ENCODE data around the gene FUBP3.
"Not testable (repeated sequence)": the region's sequence is repeated elsewhere in the genome, so short reads cannot be mapped to it uniquely, and the experiment has no call there.

FUBP3 gene

DNA sequence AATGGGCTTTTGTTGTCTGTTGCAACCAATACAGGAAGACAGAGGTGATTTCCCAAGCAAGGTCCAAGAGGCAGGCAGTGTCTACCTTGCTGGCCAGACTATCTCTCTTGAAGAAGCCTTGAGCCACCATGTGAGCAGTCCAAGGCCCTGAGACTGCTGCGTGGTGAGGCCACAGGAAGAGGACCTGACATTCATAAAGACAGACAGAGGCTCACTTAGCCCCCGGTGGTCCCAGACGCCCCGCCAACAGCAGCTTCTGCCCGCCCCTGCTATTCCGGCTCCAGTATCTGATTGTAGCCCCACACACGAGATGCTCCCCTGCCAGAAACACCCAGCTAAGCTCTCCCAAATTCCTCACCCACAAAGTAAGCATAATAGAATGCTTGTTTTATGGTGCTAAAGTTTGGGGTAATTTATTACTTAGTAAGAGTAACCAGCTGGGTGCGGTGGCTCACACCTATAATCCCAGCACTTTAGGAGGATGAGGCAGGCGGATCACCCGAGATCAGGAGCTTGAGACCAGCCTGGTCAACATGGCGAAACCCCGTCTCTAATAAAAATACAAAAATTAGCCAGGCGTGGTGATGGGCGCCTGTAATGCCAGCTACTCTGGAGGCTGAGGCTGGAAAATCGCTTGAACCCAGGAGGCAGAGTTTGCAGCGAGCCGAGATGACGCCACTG lies 22.8 kb upstream of the FUBP3 start:
- DNase-seq (ENCODE audit: low spot score) = no peak

DNA sequence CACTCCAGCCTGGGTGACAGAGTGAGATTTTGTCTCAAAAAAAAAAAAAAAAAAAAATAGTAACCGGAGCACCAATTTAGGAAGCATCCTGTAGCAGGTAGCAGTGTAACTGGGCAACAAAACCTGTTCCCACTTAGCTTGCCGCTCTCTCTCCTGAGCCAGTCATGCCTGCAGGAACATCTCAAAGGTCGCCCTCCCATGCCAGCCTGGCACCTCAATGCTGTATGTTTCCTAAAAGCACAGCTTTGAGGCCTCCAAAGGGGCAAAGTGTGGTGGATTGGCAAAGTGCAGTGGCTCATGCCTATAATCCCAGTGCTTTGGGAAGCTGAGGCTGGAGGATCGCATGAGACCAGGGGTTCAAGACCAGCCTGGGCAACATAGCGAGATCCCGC lies 22.3 kb upstream of the FUBP3 start:
- DNase-seq (ENCODE audit: low spot score) = no peak

DNA sequence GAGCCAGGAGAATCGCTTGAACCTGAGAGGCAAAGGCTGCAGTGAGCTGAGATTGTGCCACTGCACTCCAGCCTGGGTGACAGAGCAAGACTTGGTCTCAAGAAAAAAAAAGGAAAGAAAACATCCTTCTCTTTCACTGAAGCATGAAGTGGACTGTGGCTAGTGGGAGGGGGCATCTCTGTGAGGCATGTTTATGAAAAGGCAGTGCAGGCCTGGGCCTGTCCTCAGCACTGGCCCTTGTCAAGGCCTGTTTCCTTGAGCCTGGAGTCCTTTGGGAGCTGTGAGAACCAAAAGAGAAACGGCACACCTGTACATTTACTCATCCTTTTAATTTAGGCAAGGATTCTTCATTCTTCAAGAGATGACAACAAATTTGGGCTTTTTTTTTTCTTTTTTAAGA lies 18.3 kb upstream of the FUBP3 start:
- no peak for DNase-seq (ENCODE audit: low spot score)

DNA sequence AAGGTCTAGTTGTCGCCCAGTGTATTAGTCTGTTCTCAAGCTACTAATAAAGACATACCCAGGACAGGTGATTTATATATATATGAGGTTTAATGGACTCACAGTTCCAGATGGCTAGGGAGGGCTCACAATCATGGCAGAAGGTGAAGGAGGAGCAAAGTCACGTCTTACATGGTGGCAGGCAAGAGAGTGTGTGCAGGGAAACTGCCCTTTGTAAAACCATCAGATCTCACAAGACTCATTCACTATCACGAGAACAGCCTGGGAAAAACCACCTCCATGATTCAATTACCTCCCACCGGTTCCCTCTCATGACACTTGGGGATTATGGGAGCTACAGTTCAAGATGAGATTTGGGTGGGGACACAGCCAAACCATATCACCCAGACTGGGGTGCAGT lies 16.9 kb upstream of the FUBP3 start:
- not testable (repeated sequence) for DNase-seq (ENCODE audit: low spot score)

DNA sequence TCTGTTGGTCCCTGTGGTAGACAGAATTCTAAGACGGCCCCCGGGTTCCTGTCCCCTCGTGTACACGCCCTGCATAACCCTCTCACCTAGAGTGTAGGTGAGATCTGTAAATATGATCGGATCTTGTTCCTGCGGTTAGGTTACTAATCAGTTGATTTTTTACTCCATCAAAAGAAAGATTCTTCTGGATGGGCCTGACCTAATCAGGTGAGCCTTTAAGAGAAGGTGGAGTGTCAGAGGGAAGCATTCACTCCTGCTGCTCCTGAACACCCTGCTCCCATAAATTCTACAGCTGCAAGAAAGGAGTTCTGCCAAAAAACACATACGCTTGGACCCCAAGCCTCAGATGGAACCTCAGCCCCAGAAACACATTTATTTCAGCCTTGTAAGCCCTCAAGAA lies 15.6 kb upstream of the FUBP3 start:
- DNase-seq (ENCODE audit: low spot score) = no peak

DNA sequence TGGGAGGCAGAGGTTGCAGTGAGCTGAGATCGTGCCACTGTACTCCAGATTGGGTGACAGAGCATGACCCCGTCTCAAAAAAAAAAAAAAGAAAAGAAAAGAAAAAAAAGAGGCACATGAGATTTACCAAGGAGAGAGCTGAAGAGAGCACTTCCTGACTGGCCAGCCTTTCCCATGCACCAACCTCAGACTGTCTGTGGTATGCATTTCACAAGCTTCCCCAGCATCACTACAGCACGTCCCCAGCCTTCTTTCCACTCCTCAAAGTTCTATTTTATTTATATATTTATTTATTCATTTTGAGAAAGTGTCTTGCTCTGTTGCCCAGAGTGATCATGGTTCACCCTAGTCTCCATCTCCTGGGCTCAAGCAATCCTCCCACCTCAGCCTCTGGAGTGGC lies 13.6 kb upstream of the FUBP3 start:
- no peak for DNase-seq (ENCODE audit: low spot score)

DNA sequence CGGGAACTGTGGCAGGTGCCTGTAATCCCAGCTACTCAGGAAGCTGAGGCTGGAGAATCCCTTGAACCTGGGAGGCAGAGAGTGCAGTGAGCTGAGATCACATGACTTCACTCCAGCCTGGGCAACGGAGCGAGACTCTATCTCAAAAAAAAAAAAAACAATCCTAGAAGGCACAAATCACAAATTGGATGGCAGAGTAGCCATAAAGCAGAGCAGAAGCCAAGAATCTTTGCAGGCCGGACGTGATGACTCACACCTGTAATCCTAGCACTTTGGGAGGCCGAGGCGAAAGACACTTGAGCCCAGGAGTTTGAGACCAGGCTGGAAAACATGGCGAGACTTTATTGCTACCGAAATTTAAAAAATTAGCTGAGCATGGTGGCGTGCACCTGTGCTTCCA lies 9.2 kb upstream of the FUBP3 start:
- no peak for DNase-seq (ENCODE audit: low spot score)

DNA sequence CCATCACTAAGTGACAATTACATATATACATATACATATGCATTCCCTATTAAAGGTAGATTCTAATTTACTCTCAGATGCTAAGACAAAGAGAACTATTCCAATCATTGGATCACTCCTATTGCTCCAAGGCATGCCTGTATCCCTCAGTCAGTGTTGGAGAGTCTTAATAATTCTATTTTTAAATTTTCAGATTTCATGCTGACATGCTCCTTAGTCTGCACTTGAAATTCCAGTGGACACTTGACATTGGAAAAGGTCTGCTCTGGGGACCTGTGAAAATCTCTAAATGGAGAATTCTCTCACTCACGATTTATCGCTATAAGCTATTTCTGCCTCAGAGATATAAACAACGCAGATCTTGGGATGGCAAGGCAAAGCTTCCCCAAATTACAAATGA lies 3.9 kb upstream of the FUBP3 start:
- DNase-seq (ENCODE audit: low spot score) = no peak

DNA sequence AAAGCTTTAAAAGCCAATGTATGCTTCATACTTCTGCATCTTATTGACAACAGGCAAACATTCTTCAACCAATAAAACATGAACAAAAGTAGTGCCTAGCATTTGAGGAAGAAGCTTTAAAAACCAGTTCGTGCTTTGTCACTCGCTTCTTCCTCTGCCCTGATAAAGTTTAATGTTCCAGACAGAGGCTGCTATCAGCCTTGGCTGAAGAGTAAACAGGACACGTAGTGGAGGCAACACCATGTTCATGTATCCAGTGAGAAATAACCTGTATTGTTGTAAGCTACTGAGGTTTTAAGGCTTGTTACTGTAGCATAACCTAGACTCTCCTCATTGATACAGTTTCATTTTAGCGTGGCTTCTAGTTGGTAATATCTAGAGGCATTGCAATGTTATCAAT lies 3.2 kb upstream of the FUBP3 start:
- DNase-seq (ENCODE audit: low spot score) = no peak

DNA sequence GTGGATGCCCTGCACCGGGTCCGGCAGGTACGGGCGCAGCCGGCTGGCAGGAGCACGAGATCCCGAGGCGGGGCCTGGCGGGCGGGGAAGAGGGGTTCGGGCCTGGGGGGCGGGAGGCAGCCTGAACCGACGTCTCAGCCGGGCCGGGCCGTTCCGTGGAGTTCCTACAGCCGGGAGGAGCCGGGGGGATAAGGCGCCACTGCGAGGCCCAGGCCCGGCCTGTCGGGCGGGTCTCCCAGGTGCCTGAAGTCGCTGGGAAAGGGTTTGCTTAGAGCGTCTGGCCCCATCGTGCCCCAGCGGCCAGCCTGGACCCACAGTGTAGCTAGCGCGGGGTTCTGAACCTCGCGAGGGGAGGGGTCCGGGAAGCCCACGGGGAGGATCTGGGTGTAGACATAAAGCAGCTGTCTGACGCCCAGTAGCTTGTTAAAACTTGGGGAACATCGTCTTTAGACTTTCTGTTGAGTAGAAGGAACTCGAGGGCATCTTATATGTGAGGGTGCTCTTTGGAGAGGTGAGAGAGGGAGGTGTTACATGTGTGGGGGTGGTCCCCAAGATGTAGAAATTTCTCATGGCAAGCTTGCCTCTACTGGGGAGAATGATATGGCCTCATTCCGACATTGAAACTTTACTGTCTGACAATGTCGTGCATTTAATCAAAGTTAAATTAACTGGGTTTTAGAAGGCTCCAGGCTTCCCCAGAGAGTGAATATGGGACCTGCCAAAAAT lies 524 bp downstream of the FUBP3 start:
- DNase-seq (ENCODE audit: low spot score) = no peak

DNA sequence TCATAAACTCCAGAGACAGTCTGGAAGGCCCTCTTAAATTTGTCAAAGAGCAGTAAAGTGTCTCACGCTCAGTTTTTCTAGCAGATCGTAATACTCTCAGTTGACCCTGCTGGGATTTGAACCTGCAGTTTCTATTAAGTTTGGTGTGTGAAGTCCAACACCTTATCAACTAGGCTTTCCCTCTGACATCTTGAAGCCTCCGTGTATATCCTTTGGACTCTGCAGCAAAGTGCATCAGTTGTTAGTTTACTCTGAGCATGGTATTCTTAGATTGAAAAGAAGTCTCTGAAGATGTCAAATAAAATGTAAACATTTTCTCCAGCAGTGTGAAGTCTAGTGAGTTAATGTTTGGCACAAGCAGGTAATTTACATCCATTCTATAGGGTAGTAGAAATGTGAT lies 2.4 kb downstream of the FUBP3 start:
- no peak for DNase-seq (ENCODE audit: low spot score)

DNA sequence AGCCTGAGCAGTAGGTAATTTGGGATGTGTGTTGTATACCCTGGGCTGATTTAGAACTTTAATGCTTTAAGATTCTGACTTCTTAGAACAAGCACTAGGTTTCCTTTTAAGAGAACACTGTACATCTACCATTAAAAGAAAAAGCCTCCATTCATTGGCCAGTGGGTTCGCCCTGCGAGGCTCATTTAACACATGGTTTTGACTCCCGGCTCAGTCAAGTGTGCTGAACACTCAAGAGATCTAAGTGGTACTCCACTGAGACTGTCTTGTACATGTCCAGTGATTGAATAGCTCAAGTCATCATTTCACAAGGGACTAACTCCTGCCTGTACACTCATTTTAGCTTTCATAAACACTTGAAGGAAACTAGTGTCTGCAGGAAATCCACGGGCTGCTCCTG lies 3.9 kb downstream of the FUBP3 start:
- DNase-seq (ENCODE audit: low spot score) = no peak

DNA sequence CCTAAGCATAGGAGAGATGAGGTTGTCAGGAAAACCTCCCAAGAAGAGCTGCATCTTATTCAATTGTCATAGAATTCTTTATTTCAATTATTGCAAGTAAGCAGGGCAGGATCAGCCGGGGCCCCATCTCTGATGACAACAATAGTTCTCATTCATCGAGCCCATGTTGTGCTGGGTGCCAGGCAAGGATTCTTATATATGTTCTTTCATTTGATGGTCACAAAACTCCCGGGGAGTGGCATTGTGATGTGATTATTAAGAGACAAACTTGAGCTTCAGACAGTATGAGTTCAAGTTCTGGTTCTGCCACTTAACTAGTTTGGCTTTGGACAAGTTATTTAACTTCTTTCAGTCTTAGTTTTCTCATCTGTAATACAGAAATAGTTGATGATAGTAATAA lies 8.5 kb downstream of the FUBP3 start:
- no peak for DNase-seq (ENCODE audit: low spot score)

DNA sequence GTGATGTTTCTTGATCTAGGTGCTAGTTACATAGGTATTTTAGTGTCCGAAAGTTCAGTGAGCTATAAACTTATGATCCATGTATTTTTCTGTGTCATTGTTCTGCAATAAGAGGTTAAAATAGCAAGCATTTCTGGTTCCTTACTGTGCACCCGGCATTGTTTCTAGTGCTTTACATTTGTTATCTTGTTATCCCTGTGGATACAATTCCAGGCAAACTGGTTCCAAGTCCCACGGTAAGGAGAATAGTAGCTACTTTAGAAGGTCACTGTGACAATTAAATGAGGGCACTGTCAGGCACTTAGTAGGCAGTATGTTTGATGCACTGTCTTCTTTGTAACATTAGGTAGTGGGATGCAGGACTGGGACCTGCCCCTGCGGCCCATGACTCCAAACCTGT lies 9.0 kb downstream of the FUBP3 start:
- DNase-seq (ENCODE audit: low spot score) = no peak

DNA sequence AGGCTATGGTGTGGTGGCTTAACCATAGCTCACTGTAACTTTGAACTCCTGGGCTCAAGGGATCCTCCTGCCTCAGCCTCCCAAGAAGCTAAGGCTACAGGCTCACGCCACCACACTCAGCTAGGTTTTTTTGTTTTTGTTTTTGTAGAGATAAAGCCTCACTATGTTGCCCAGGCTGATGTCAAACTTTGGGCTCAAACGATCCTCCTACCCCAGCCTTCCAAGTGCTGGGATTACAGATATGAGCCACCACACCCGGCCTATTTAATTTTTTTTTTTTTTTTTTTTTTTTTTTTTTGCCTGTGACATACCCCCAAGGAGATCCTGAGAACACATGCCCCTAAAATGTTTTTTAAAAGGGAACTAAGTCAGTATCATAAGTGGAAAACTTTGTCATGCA lies 10.4 kb downstream of the FUBP3 start:
- DNase-seq (ENCODE audit: low spot score) = no peak

DNA sequence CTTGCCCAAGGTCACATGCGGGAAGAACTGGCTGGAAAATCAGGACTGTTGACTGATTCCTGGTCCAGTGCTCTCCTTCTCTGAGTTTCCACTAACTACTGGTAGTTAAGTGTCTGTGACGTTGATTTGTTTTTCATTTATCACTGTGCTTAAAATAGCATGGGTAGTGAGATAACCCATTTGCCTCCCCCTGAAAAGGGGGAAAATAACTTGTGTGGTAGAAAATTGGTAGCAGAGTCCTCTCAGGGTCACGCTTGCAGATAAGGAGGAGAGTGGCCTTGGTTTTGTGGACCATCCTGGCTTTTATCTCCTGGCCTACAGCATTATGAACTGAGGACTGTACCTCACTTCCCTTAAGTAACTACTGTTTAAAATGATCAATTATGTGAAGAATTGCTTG lies 10.9 kb downstream of the FUBP3 start:
- no peak for DNase-seq (ENCODE audit: low spot score)

DNA sequence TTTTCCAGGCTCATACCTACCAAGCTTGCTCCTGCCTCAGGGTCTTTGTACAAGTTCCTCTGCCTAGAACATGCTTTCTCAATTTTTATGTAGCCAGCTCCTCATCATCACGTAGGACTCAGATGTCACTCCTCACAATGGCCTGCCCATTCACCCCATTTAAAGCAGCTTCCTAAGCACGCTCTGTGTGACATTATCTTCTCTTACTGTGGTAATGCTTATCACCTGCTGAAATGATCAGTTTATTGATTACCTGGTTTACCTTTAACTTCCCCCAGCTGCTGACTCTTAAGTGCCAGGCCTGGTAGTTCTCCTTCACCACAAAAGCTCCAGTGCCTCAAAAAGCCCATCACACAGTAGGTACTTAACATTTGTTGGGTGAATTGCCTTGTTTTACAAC lies 13.6 kb downstream of the FUBP3 start:
- DNase-seq (ENCODE audit: low spot score) = no peak

DNA sequence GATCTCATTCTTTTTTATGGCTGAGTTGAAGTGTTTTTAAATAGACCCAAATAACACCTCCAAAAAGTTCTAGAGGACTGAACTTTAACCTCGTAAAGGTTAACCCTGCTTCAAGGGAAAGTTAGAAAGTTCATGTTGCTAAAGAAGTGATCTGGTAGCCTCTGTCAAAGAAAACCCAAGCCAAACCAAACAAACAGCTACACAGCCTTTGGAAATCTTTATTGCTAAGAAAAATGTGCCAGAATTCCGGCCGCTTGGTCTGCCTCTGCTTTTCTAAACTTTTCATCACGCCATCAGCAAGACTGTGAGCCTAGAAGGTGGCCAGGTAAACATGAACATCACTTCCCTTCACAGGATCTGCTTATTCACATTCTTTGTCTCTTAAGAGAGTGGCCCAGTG lies 17.9 kb downstream of the FUBP3 start:
- no peak for DNase-seq (ENCODE audit: low spot score)

DNA sequence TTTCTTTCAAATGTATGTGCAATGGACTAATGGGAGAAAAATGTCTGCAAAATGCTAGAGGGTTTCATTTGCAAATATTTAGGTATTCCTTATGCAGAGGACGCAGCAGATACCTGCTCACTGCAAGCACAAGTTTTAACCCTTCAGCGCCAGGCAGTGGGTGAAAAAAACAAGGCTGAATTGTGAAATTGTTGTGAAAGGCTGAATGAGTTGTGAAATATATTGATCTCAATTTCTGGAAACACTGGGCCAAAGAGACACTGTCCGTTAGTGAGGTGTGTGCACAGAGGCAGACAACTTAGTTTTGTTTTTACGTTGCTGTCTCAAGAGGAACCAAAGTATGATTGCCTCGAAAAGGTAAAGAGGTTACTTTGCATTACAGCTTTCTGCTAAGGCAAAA lies 18.8 kb downstream of the FUBP3 start:
- no peak for DNase-seq (ENCODE audit: low spot score)

DNA sequence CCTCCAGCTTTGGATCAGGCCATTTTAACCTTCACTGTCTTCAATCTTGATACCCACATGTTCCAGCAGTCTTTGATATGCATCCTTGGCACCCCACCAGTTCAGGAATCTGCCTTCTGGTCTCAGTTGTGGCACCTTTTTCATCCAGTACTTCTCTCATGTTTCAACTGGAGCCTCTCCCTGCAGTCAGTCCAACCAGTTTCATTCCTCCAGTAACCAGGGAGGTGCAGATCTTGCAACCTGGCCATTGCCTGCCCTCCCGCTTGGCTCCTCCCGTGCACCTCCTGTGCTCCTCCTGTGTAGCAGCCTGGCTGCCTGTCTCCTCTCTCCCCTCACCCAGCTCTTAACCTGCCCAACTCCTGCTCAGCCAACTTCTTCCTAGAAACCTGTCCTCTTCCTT lies 20.2 kb downstream of the FUBP3 start:
- DNase-seq (ENCODE audit: low spot score) = no peak

DNA sequence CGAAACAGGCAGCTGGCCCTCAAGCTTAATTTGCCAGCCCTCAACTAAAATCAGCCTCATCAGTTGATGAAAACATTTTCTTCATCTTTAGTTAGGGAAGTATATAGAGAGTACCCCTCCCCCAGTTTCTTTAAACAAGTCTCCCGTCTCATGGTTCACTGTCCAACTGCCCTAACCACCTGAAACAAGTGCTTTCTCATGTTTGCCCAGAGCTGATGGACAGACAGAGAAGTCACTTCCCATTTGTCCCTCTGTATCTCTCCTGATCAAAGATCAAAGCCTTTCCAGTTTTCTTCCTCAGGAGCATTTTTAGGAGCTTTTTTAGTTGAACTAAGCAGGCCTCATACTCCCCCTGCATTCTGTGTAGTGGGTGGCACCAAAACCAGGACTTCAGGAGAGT lies 21.7 kb downstream of the FUBP3 start:
- DNase-seq (ENCODE audit: low spot score) = no peak

DNA sequence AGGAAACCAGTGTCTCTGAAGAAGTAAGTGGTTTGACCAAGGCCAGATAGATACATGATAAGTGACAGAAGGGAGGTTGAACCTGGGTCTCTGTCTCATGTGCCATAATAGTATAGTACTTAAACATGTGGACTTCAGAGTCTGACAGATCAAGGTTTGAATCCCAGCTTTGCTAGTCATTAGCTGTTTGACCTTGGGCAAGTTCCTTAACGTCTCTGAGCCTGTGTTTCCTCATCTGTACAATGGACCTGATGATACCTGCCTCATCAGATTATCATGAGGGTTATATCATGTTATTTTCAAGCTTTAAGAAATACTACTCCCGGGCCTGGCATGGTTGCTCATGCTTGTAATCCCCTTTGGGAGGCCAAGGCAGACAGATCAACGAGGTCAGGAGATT lies 24.9 kb downstream of the FUBP3 start:
- DNase-seq (ENCODE audit: low spot score) = no peak

DNA sequence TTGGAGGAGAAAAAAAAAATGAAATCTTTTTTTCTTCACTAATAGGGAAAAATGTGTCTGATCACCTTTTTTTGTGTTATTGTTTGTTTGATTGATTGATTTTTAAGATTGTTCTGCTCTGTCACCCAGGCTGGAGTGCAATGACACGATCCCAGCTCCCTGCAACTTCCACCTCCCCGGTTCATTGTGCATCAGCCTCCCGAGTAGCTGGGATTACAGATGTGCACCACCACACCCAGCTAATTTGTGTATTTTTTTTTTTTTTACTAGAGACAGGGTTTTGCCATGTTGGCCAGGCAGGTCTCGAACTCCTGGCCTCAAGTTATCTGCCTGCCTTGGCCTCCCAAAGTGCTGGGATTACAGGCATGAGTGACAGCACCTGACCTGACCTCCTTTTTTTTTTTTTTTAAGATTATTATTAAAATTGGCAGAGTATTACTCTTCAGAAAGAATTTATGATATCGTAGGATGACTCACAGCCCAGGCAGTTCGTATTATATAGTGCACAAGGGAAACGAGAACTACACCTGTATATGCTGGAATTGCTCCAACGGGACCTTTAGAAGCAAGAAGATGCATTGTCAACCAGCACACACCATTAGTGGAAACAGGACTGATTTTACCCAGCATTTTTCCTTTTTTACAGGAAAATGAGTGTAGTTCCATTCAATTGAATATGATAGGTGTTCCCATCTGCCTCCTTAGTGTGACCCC lies 27.7 kb downstream of the FUBP3 start:
- DNase-seq (ENCODE audit: low spot score) = no peak
